G401.6 (cell line): Measurements from ENCODE around the gene LIN28A.

Experiments
- FAIRE-seq: peaks from 2 replicates; lab custom pipeline; 2012; peaks lifted over from hg19 to GRCh38; lab: Jason Lieb, UNC

Gene LIN28A

GRCh38 chr1:26388791-26389445 lies 21.7 kb upstream of the LIN28A start:
- no peak for FAIRE-seq

GRCh38 chr1:26389604-26390247 lies 20.9 kb upstream of the LIN28A start:
- no peak for FAIRE-seq

- FAIRE-seq: no peak
These were observed 19.2 kb upstream of the LIN28A start for GRCh38 chr1:26391450-26391849.

GRCh38 chr1:26395754-26396153 lies 14.9 kb upstream of the LIN28A start:
- no peak for FAIRE-seq

GRCh38 chr1:26399034-26399433 lies 11.6 kb upstream of the LIN28A start:
- FAIRE-seq: no peak

- no peak for FAIRE-seq
These were observed 8.7 kb upstream of the LIN28A start for GRCh38 chr1:26401891-26402290.

- no peak for FAIRE-seq
These were observed 7.0 kb upstream of the LIN28A start for GRCh38 chr1:26403656-26404055.

GRCh38 chr1:26404641-26405040 lies 6.0 kb upstream of the LIN28A start:
- no peak for FAIRE-seq

GRCh38 chr1:26405281-26405915 lies 5.2 kb upstream of the LIN28A start:
- no peak for FAIRE-seq

GRCh38 chr1:26408604-26409003 lies 2.0 kb upstream of the LIN28A start:
- peak; percentile 84 for FAIRE-seq

- FAIRE-seq: peak; percentile 73
These were observed 1.3 kb upstream of the LIN28A start for GRCh38 chr1:26409191-26409807.

GRCh38 chr1:26411624-26412074 lies 1.0 kb downstream of the LIN28A start:
- FAIRE-seq: peak; percentile 61

GRCh38 chr1:26412180-26412840 lies 1.7 kb downstream of the LIN28A start:
- FAIRE-seq: peak; percentile 92

GRCh38 chr1:26413031-26413430 lies 2.4 kb downstream of the LIN28A start:
- FAIRE-seq: no peak

GRCh38 chr1:26417111-26417759 lies 6.6 kb downstream of the LIN28A start:
- FAIRE-seq: peak; percentile 93

- FAIRE-seq: no peak
These were observed 8.3 kb downstream of the LIN28A start for GRCh38 chr1:26418865-26419349.

- FAIRE-seq: peak; percentile 97
These were observed 8.9 kb downstream of the LIN28A start for GRCh38 chr1:26419494-26419893.

GRCh38 chr1:26429721-26430120 lies 19.1 kb downstream of the LIN28A start:
- FAIRE-seq: peak; percentile 60

- peak; percentile 96 for FAIRE-seq
These were observed 21.5 kb downstream of the LIN28A start, which contains the start of gene DHDDS for GRCh38 chr1:26431979-26432695. Gene DHDDS (plus strand): TSS chr1:26432321. CDS start chr1:26432946, 625 bp downstream.

- no peak for FAIRE-seq
These were observed 22.2 kb downstream of the LIN28A start for GRCh38 chr1:26432793-26433192.

GRCh38 chr1:26434161-26434752 lies 23.6 kb downstream of the LIN28A start:
- no peak for FAIRE-seq
